Fibroblast of mammary gland (primary cell): Measurements from ENCODE around the gene WDR70.
A peak's percentile ranks its signal among the peaks of the same experiment; 100 is the strongest.
"Not testable (repeated sequence)": the region's sequence is repeated elsewhere in the genome, so short reads cannot be mapped to it uniquely, and the experiment has no call there.

ENCODE experiments used
- DNase-seq: peaks from one replicate; pipeline ENCODE4 v3.0.0-alpha.2; 2010; ENCODE audit warnings: low read depth
- H3K4me3 ChIP-seq: 2 replicates; pipeline ENCODE4 v1.5.1; 2011; ENCODE audit warnings: low read depth, mild to moderate bottlenecking, low read length, moderate library complexity; ENCODE audit not compliant: control insufficient read depth
- CTCF ChIP-seq: conservative IDR thresholded peaks from 2 replicates; pipeline ENCODE4 v1.5.1; 2011; ENCODE audit warnings: low read depth, low read length, inconsistent platforms; ENCODE audit not compliant: control insufficient read depth, insufficient read depth

Gene WDR70

GRCh38 chr5:37619353-37619752 is 240.2 kb downstream of the WDR70 start:
- no peak overlapping the region for H3K4me3 ChIP-seq
- TF ChIP-seq CTCF: no peak
- peak; percentile 83 for DNase-seq

- not testable (repeated sequence) for DNase-seq, H3K4me3 ChIP-seq
Observed at GRCh38 chr5:37622354-37622753, 243.2 kb downstream of the WDR70 start.

GRCh38 chr5:37626266-37626665 is 247.1 kb downstream of the WDR70 start:
- no peak for DNase-seq
- no peak overlapping the region for H3K4me3 ChIP-seq
- no peak for TF ChIP-seq CTCF

GRCh38 chr5:37628876-37629275 is 249.8 kb downstream of the WDR70 start:
- no peak overlapping the region for H3K4me3 ChIP-seq
- DNase-seq: no peak
- TF ChIP-seq CTCF: no peak

GRCh38 chr5:37631939-37632338 is 252.8 kb downstream of the WDR70 start:
- no peak overlapping the region for H3K4me3 ChIP-seq
- TF ChIP-seq CTCF: no peak
- DNase-seq: no peak

- peak; percentile 82 for DNase-seq
- TF ChIP-seq CTCF: no peak
- H3K4me3 ChIP-seq: no peak overlapping the region
Observed at GRCh38 chr5:37637165-37637845, 258.2 kb downstream of the WDR70 start.

GRCh38 chr5:37638897-37639296 is 259.8 kb downstream of the WDR70 start:
- H3K4me3 ChIP-seq: no peak overlapping the region
- peak; percentile 33 for DNase-seq
- TF ChIP-seq CTCF: no peak
